Muscle of leg (tissue), 11 donors: ENCODE results near the gene KRTAP3-3. TPM values are rescaled to one million over a fixed set of nuclear protein-coding genes. Genes with fewer than 3 reads are reported as not detected.
"Not testable (repeated sequence)": the region's sequence is repeated elsewhere in the genome, so short reads cannot be mapped to it uniquely, and the experiment has no call there.

ENCODE experiments used
- DNase-seq: peaks from one replicate; pipeline ENCODE4 v3.0.0; 2013
- H3K27ac ChIP-seq: one replicate; pipeline ENCODE4 v1.5.1; 2013; ENCODE audit warnings: mild to moderate bottlenecking, low read length, control low read depth
- H3K27me3 ChIP-seq: one replicate; pipeline ENCODE4 v1.6.1; 2013; ENCODE audit warnings: low read length; ENCODE audit not compliant: control insufficient read depth, insufficient read depth
- H3K36me3 ChIP-seq: one replicate; pipeline ENCODE4 v1.6.1; 2013; ENCODE audit warnings: low read length; ENCODE audit not compliant: control insufficient read depth, insufficient read depth
- H3K4me1 ChIP-seq: one replicate; pipeline ENCODE4 v1.6.1; 2013; ENCODE audit warnings: low read length; ENCODE audit not compliant: control insufficient read depth, insufficient read depth
- H3K4me3 ChIP-seq: one replicate; pipeline ENCODE4 v1.5.1; 2013; ENCODE audit warnings: low read length, control low read depth
- H3K9me3 ChIP-seq: replicated peaks from 2 replicates; pipeline ENCODE4 v1.6.1; 2013; ENCODE audit warnings: low read depth, low read length; ENCODE audit not compliant: control insufficient read depth
- WGBS: methylation state at CpG from one replicate; pipeline ENCODE4 v1.1.5; 2013; ENCODE audit warnings: missing lambda C conversion rate; ENCODE audit not compliant: insufficient coverage; 5-methylcytosine and 5-hydroxymethylcytosine counted together
- polyA plus RNA-seq, 8 donors: library from polyadenylated mRNA; unstranded; fragments of 120-200 nt; gene quantifications; one replicate each; pipeline versions ENCODE4 v1.2.1 to v1.2.3, GENCODE V29; 2013; ENCODE audit warnings: inconsistent platforms in 1 of 8, low replicate concordance in 1 of 8; ENCODE audit not compliant: insufficient read length in 8 of 8, insufficient read depth in 1 of 8
- total RNA-seq: library from RNA; stranded (reverse); fragments of 120-200 nt; gene quantifications from one replicate; pipeline ENCODE4 v1.2.4, GENCODE V29; 2013

KRTAP3-3 gene
- total and polyA plus RNA-seq, 9 donors = 0.40 TPM; not detected in 8

- no peaks in the 10 kb centered on the region for H3K9me3 ChIP-seq
- peaks cover 6% of the 10 kb centered on the region for H3K4me1 ChIP-seq
- H3K27me3 ChIP-seq = no peaks in the 10 kb centered on the region
- no peak within 1 kb of the TSS for H3K27ac ChIP-seq
- H3K4me3 ChIP-seq = no peak within 1 kb of the TSS
- H3K36me3 ChIP-seq = no peaks in the 10 kb centered on the region
- 86% methylated on average over 6 of the region's 8 CpGs for WGBS
- peak; percentile 13 for DNase-seq
Measured at GRCh38 chr17:41008811-41009210, 14.8 kb upstream of the KRTAP3-3 start, which contains the start of gene KRTAP3-1. Gene KRTAP3-1 (minus strand): TSS chr17:41009128. CDS start chr17:41009074, 54 bp downstream.

- no peak overlapping the region for H3K27ac ChIP-seq
- no peaks in the 10 kb centered on the region for H3K9me3 ChIP-seq
- peaks cover 2% of the 10 kb centered on the region for H3K4me1 ChIP-seq
- WGBS = 94% methylated on average over 2 of the region's 3 CpGs
- H3K27me3 ChIP-seq = no peaks in the 10 kb centered on the region
- H3K36me3 ChIP-seq = no peaks in the 10 kb centered on the region
- H3K4me3 ChIP-seq = no peak overlapping the region
- no peak for DNase-seq
Measured at GRCh38 chr17:41004397-41004796, 10.4 kb upstream of the KRTAP3-3 start.

DNA sequence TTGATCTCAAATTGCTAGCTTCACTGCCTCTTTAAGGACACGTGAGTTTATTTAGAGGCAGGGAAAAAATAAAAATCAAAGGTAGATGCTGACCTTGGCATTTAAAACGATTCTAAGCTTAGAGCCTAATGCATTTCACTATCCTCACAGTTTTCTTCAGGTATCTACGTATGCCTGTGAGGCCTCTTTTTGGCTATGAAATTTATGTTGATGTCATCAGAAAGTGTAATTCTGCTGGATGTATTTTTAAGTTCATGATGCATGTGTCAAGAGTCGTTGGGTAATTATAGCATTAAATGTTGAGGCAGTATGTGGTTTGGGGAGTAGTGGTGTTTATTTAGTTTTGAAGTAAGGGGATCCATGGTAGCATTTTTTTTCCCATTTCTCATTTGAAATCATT, 10.0 kb upstream of the KRTAP3-3 start:
- WGBS = no CpG with 5 or more reads among the region's 4 CpGs

DNA sequence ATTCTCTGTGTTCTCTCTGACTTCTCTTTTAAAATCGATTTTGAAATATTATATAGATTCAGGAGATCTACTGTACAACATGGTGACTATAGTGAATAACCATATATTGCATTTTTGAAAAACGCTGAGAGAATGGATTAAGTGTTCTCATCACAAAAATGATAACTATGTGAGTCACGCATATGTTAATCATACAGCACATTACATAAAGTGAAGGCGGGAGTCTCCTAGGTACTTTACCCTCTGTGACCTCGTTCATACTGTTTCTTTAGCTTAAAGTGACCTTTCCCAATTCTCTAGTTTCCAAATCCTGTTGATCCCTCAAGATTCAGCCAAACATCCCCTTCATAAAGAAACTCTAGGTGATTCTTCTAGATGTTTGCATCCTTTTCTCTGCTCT, 8.8 kb upstream of the KRTAP3-3 start:
- Histone ChIP-seq H3K4me3 (no peak overlapping the region), H3K27ac (no peak overlapping the region), H3K36me3 (no peaks in the 10 kb centered on the region), H3K4me1 (no peaks in the 10 kb centered on the region), H3K27me3 (no peaks in the 10 kb centered on the region), H3K9me3 (no peaks in the 10 kb centered on the region)
- WGBS = 27% methylated on average over 2 of the region's 5 CpGs
- no peak for DNase-seq

More for the DNA sequence above, 10.0 kb upstream of the KRTAP3-3 start:
- DNase-seq = no peak
- H3K36me3 ChIP-seq = no peaks in the 10 kb centered on the region
- H3K4me3 ChIP-seq = no peak overlapping the region
- H3K27me3 ChIP-seq = no peaks in the 10 kb centered on the region
- peaks cover 2% of the 10 kb centered on the region for H3K4me1 ChIP-seq
- no peak overlapping the region for H3K27ac ChIP-seq
- H3K9me3 ChIP-seq = no peaks in the 10 kb centered on the region

GRCh38 chr17:41001795-41002194, 7.8 kb upstream of the KRTAP3-3 start:
- Histone ChIP-seq H3K4me3 (no peak overlapping the region), H3K9me3 (no peaks in the 10 kb centered on the region), H3K36me3 (no peaks in the 10 kb centered on the region), H3K27ac (no peak overlapping the region), H3K4me1 (no peaks in the 10 kb centered on the region), H3K27me3 (no peaks in the 10 kb centered on the region)
- 100% methylated on average over 2 of the region's 4 CpGs for WGBS
- no peak for DNase-seq

GRCh38 chr17:40999563-40999962, 5.6 kb upstream of the KRTAP3-3 start, which contains the start of gene KRTAP3-2:
Gene KRTAP3-2 (minus strand): TSS chr17:40999906. CDS start chr17:40999853, 53 bp downstream.
- H3K9me3 ChIP-seq, H3K27ac ChIP-seq, H3K27me3 ChIP-seq, H3K4me1 ChIP-seq, H3K36me3 ChIP-seq, H3K4me3 ChIP-seq: not testable (repeated sequence)
- WGBS = 65% methylated on average over 5 of the region's 6 CpGs
- peak; percentile 26 for DNase-seq

- Histone ChIP-seq H3K9me3 (no peaks in the 10 kb centered on the region), H3K4me1 (no peaks in the 10 kb centered on the region), H3K27me3 (peaks cover 3% of the 10 kb centered on the region), H3K27ac (no peak overlapping the region), H3K4me3 (no peak overlapping the region), H3K36me3 (no peaks in the 10 kb centered on the region)
- no peak for DNase-seq
- WGBS = 65% methylated on average over 2 of the region's 2 CpGs
Measured at GRCh38 chr17:40997361-40997760, 3.4 kb upstream of the KRTAP3-3 start.

GRCh38 chr17:40996829-40997228, 2.9 kb upstream of the KRTAP3-3 start:
- 60% methylated on average over 1 of the region's 4 CpGs for WGBS
- no peaks in the 10 kb centered on the region for H3K4me1 ChIP-seq
- peaks cover 3% of the 10 kb centered on the region for H3K27me3 ChIP-seq
- no peak for DNase-seq
- H3K4me3 ChIP-seq = no peak overlapping the region
- H3K27ac ChIP-seq = no peak overlapping the region
- H3K9me3 ChIP-seq = no peaks in the 10 kb centered on the region
- no peaks in the 10 kb centered on the region for H3K36me3 ChIP-seq

DNA sequence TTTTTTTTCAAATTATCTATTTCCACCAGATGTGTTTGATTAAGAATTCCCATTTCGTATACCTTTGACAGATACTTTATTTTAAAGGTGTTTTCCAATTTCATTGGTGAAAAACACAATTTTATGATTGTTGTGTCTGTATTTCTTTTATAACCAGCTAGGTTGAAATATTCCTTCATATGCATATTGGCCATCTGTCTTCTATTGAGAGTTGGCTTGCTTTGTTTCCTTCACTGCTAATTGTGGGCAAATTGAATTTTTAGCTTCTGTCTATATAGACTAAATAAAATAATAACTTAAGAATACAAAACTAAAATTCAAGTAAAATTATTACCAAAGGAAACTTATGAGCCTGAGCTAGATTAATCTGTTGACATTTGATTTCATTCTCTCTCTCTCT, 1.2 kb upstream of the KRTAP3-3 start:
- no peaks in the 10 kb centered on the region for H3K4me1 ChIP-seq
- DNase-seq = no peak
- no peaks in the 10 kb centered on the region for H3K9me3 ChIP-seq
- H3K27me3 ChIP-seq = peaks cover 3% of the 10 kb centered on the region
- H3K4me3 ChIP-seq = no peak overlapping the region
- H3K36me3 ChIP-seq = no peaks in the 10 kb centered on the region
- no peak overlapping the region for H3K27ac ChIP-seq
- WGBS = no CpG with 5 or more reads among the region's 1 CpG

- no peak for DNase-seq
- WGBS = no CpG with 5 or more reads among the region's 2 CpGs
Measured at GRCh38 chr17:40993084-40993483, 880 bp downstream of the KRTAP3-3 start.

DNA sequence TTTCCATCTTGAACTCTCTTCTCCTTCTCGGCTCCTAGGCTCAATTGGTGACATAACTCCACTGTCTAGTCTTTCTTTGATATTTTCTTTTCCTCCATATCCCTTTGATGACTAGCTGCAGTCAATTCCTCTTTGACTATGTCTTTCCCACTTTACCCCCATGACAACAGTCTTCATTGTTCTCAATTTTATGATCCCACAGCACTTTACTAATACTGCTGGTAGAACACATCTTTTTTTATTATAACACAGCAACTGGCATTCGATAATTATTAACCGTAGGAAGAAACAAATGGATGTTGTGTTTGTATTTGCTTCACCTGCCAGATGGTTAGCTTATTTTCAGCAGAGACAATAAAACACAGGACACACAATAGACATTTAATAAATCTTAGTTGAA, 1.3 kb downstream of the KRTAP3-3 start:
- no peak for DNase-seq
- Histone ChIP-seq H3K27ac (no peak overlapping the region), H3K27me3 (peaks cover 3% of the 10 kb centered on the region), H3K4me1 (no peaks in the 10 kb centered on the region), H3K36me3 (no peaks in the 10 kb centered on the region), H3K9me3 (no peaks in the 10 kb centered on the region), H3K4me3 (no peak overlapping the region)
- 90% methylated on average over 1 of the region's 3 CpGs for WGBS

More at GRCh38 chr17:40993084-40993483, 880 bp downstream of the KRTAP3-3 start:
- H3K4me1 ChIP-seq = no peaks in the 10 kb centered on the region
- no peak overlapping the region for H3K27ac ChIP-seq
- no peak overlapping the region for H3K4me3 ChIP-seq
- H3K36me3 ChIP-seq = no peaks in the 10 kb centered on the region
- H3K27me3 ChIP-seq = peaks cover 3% of the 10 kb centered on the region
- no peaks in the 10 kb centered on the region for H3K9me3 ChIP-seq
